ENCODE results near the gene OGDHL. TPM values are rescaled to one million over a fixed set of nuclear protein-coding genes. Genes with fewer than 3 reads are reported as not detected.
A peak's percentile ranks its signal among the peaks of the same experiment; 100 is the strongest.

Gene OGDHL
- 1.6 and 3.0 TPM in 2 replicates for total RNA-seq (2016; rRNA removed; fragmentation: Illumina TruSeq; extraction: Trizol)
- 0.88 and 0.91 TPM in 2 replicates for total RNA-seq (2016; cell fraction: cytosol; rRNA removed; fragmentation: Illumina TruSeq; extraction: Trizol; ENCODE audit: low read depth)
- total RNA-seq (2016; cell fraction: insoluble cytoplasmic fraction; rRNA removed; fragmentation: Illumina TruSeq; extraction: Trizol) = 1.5 and 3.5 TPM in 2 replicates
- 1.1 TPM in 2 replicates for total RNA-seq (2016; cell fraction: membrane; rRNA removed; fragmentation: Illumina TruSeq; extraction: Trizol)
- 5.1 and 6.2 TPM in 2 replicates for total RNA-seq (2016; cell fraction: nucleus; rRNA removed; fragmentation: Illumina TruSeq; extraction: Trizol)
- 9.8 and 11.2 TPM in 2 replicates for polyA plus RNA-seq (2011; rRNA removed)
- polyA plus RNA-seq (2011; cell fraction: cytosol; rRNA removed) = 4.3 and 6.1 TPM in 2 replicates
- 51.8 and 65.3 TPM in 2 replicates for polyA plus RNA-seq (2011; cell fraction: nucleus; rRNA removed)
- polyA plus RNA-seq (2012) = 3.8 and 4.0 TPM in 2 replicates
- 0.20 and 0.34 TPM in 2 replicates for polyA plus RNA-seq (2016; cell fraction: cytosol; fragmentation: Illumina TruSeq; extraction: Trizol; ENCODE audit: low read depth)
- polyA plus RNA-seq (2016; cell fraction: insoluble cytoplasmic fraction; fragmentation: Illumina TruSeq; extraction: Trizol; ENCODE audit: low read depth) = 1.3 and 1.5 TPM in 2 replicates
- 0.53 and 0.68 TPM in 2 replicates for polyA plus RNA-seq (2016; cell fraction: membrane; fragmentation: Illumina TruSeq; extraction: Trizol; ENCODE audit: low read depth)
- polyA plus RNA-seq (2016; cell fraction: nucleus; fragmentation: Illumina TruSeq; extraction: Trizol; ENCODE audit: insufficient read depth, low read depth) = 13.3 and 17.6 TPM in 2 replicates
- 0.77 and 17.2 TPM in 2 replicates for polyA minus RNA-seq (2011; rRNA and poly(A)+ RNA removed; ENCODE audit: low replicate concordance)
- polyA minus RNA-seq (2011; cell fraction: cytosol; rRNA and poly(A)+ RNA removed) = 2.6 and 4.6 TPM in 2 replicates
- polyA minus RNA-seq (2011; cell fraction: nucleus; rRNA and poly(A)+ RNA removed) = 10.9 and 12.4 TPM in 2 replicates
- Bru-seq, nascent RNA = percentile 37 among the genes with signal in this experiment
- percentile 44 among the genes with signal in this experiment for BruChase-seq, experiment 1, labeled RNA remaining after a 6-hour chase
- BruChase-seq, experiment 2, labeled RNA remaining after a 2-hour chase = percentile 38 among the genes with signal in this experiment
- long read RNA-seq, experiment 1, partial matches to known transcripts = 1 of 3 reads
- long read RNA-seq, experiment 1, other reads (novel, unspliced or antisense) = 0 of 3 reads
- long read RNA-seq, experiment 2, partial matches to known transcripts = 1 of 7 reads
- long read RNA-seq, experiment 2, other reads (novel, unspliced or antisense) = 3 of 7 reads

DNA sequence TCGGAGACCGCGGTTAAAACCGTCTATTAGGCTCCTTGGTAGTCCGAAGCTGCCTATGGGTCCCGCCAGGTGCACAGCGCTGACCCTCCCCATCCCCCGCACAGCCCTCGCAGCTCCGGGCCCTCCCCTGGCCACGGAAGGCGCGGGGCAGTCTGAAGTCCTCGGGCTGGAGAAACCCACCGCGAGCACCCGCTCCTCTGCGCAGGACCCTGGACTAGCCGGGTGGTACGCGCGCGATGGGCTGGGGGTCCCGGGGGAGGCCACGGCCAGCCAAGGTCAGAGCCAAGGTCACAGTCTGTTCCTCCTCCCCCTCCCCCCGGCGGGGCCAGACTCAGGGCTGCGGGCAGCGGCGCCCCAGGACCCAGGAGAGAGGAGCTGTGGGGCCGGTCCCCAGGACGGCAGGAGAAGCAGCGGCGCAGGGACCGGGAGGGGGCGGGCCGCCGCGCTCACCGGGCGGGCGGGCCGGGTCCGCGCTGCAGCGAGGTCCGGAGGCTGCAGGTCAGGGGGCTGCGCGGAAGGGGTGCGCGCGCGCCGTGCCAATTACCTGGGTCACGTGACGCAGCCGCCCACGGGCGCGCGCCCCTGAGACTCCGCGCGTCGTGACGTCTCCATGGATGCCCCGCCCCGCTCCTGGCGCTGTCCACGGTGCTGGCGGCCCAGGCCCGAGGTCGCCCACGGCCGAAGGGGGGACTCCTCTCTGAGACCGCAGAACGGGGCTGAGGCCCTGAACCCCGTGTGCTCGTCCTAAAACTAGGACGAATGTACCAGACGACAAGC, at the start of gene OGDHL:
OGDHL (minus strand) TSS at position 535 of the 777 bp plus-strand sequence. CDS start 3,731 bp downstream, outside the sequence.
- CTCF ChIA-PET (ENCODE audit: low intra/inter-chr PET ratio, low total read pairs) = no interaction called here
- in situ Hi-C loops (cut with HindIII; ENCODE audit: extremely low pct_ligation_motif_present, low pct_unique_long_range_greater_than_20kb) = loop anchor here (10.0 kb wide), 1 partner anchor 167 kb away; no protein-coding TSS in a partner anchor
- peak within 1 kb of the TSS; percentile 29; the same call in 1 of the 2 replicates for H3K9ac ChIP-seq (ENCODE audit: insufficient read depth, low read depth, low read length)
- TF ChIP-seq, protein P1, sequence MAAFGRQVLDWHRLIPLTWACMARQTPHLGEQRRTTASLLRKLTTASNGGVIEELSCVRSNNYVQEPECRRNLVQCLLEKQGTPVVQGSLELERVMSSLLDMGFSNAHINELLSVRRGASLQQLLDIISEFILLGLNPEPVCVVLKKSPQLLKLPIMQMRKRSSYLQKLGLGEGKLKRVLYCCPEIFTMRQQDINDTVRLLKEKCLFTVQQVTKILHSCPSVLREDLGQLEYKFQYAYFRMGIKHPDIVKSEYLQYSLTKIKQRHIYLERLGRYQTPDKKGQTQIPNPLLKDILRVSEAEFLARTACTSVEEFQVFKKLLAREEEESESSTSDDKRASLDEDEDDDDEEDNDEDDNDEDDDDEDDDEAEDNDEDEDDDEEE (CRISPR knock-in tag; IDR thresholded peaks at IDR 0.05) = peak; percentile 99
- TF ChIP-seq, protein P2, sequence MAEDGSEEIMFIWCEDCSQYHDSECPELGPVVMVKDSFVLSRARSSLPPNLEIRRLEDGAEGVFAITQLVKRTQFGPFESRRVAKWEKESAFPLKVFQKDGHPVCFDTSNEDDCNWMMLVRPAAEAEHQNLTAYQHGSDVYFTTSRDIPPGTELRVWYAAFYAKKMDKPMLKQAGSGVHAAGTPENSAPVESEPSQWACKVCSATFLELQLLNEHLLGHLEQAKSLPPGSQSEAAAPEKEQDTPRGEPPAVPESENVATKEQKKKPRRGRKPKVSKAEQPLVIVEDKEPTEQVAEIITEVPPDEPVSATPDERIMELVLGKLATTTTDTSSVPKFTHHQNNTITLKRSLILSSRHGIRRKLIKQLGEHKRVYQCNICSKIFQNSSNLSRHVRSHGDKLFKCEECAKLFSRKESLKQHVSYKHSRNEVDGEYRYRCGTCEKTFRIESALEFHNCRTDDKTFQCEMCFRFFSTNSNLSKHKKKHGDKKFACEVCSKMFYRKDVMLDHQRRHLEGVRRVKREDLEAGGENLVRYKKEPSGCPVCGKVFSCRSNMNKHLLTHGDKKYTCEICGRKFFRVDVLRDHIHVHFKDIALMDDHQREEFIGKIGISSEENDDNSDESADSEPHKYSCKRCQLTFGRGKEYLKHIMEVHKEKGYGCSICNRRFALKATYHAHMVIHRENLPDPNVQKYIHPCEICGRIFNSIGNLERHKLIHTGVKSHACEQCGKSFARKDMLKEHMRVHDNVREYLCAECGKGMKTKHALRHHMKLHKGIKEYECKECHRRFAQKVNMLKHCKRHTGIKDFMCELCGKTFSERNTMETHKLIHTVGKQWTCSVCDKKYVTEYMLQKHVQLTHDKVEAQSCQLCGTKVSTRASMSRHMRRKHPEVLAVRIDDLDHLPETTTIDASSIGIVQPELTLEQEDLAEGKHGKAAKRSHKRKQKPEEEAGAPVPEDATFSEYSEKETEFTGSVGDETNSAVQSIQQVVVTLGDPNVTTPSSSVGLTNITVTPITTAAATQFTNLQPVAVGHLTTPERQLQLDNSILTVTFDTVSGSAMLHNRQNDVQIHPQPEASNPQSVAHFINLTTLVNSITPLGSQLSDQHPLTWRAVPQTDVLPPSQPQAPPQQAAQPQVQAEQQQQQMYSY (CRISPR knock-in tag; IDR thresholded peaks at IDR 0.05) = peak; percentile 75
- peak; percentile 28; the same call in 1 of the 2 replicates for TF ChIP-seq ZNF121 (CRISPR knock-in tag; IDR thresholded peaks at IDR 0.05)
- TF ChIP-seq TCF7 (IDR thresholded peaks at IDR 0.05; ENCODE audit: low read depth) = no peak
- TF ChIP-seq PRMT3 (CRISPR knock-in tag; IDR thresholded peaks at IDR 0.05; ENCODE audit: borderline replicate concordance, low read depth) = no peak
- peak; percentile 98; the same call in 1 of the 2 replicates for TF ChIP-seq ZNF446 (CRISPR knock-in tag; IDR thresholded peaks at IDR 0.05)
- no peak for TF ChIP-seq NR2F1 (CRISPR knock-in tag; IDR thresholded peaks at IDR 0.05)
- peak; percentile 93; the same call in 1 of the 2 replicates for TF ChIP-seq TOE1 (CRISPR knock-in tag; IDR thresholded peaks at IDR 0.05)

More for the DNA sequence above, at the start of gene OGDHL:
- DNase-seq (ENCODE audit: low spot score) (peak; percentile 28), ATAC-seq (peak; percentile 92), FAIRE-seq (no peak)
- Histone ChIP-seq H3K36me3 (replicated peaks in 1 of 2; ENCODE audit: control insufficient read depth in 1 of 2, insufficient read depth in 2 of 2, low read length in 2 of 2) (no peaks in the 10 kb centered on the region), H3K4me1 (ENCODE audit: insufficient read depth, low read length) (peaks cover 17% of the 10 kb centered on the region), H3K79me2 (ENCODE audit: insufficient read depth, low read length) (no peaks in the 10 kb centered on the region), H3K4me2 (ENCODE audit: low read depth, low read length) (peak within 1 kb of the TSS; percentile 95), H3K27me3 (ENCODE audit: control insufficient read depth in 1 of 2, insufficient read depth in 2 of 2, low read length in 2 of 2) (peaks cover 0 to 2% of the 10 kb centered on the region in 2 experiments; a peak in 2 of 5 replicates), H4K20me1 (ENCODE audit: insufficient read depth, low read length) (0 out of 2 replicates have a peak, but pooled peaks cover 6% of the 10 kb centered on the region), H3K27ac (ENCODE audit: extremely low read length, insufficient read depth, low read length) (no peak within 1 kb of the TSS), H3K9me3 (ENCODE audit: low read length) (no peaks in the 10 kb centered on the region), H3K4me3 (replicated peaks in 1 of 3; ENCODE audit: insufficient read depth in 1 of 3, low read depth in 2 of 3, low read length in 3 of 3) (peak within 1 kb of the TSS; percentile 80 to 83 (median 80)), H2AFZ (ENCODE audit: low read length) (no peak within 1 kb of the TSS)
- WGBS (ENCODE audit: low lambda C conversion rate) = 4% methylated on average over 8 of the region's 81 CpGs
- POLR2A ChIA-PET = no interaction called here
- intact Hi-C loops (cut with micrococcal nuclease; ENCODE audit: unreplicated experiment) = loop anchor here (5.0 kb wide), 1 partner anchor 170 kb away; no protein-coding TSS in a partner anchor
- no TSS peak for BruUV-seq (replicated peaks)
